T-helper 1 cell treated with Interleukin-12 subunit alpha and Interleukin-12 subunit beta and Interleukin-4 antibody, amounts not matched to agents 30 ng/mL and 1 ng/mL, for 36 hours (primary cell): ENCODE data around the gene EFHB. TPM values are rescaled to one million over a fixed set of nuclear protein-coding genes. Genes with fewer than 3 reads are reported as not detected.
"Not testable (repeated sequence)": the region's sequence is repeated elsewhere in the genome, so short reads cannot be mapped to it uniquely, and the experiment has no call there.

Experiments used
- intact Hi-C: fragments of 100-400 bp; cut with micrococcal nuclease; formaldehyde crosslinking; loops from one replicate; pipeline ENCODE4 v1.15.1; 2024
- total RNA-seq: library from RNA; stranded (reverse); gene quantifications from 2 replicates; pipeline ENCODE4 v1.2.3, GENCODE V29; 2022

EFHB gene
- total RNA-seq, 1 donor from 2014 or later: 0.37 TPM

- intact Hi-C loops: loop anchor here (1.0 to 5.0 kb wide), 2 partner anchors 15 to 256 kb away; partner anchors contain the start of gene SGO1
Measured at GRCh38 chr3:19931767-19932188, 2.2 kb downstream of the EFHB start.

- intact Hi-C loops: loop anchor here (1.0 to 5.0 kb wide), 2 partner anchors 15 to 256 kb away; partner anchors contain the start of gene SGO1
Measured at GRCh38 chr3:19931180-19931692, 2.8 kb downstream of the EFHB start.

GRCh38 chr3:19920401-19921080 lies 13.5 kb downstream of the EFHB start:
- intact Hi-C loops: no loop called here

- intact Hi-C loops: no loop called here
Measured at GRCh38 chr3:19917167-19917566, 16.9 kb downstream of the EFHB start.

- intact Hi-C loops: no loop called here
Measured at GRCh38 chr3:19911452-19911851, 22.6 kb downstream of the EFHB start.

- intact Hi-C loops: no loop called here
Measured at GRCh38 chr3:19907523-19907922, 26.5 kb downstream of the EFHB start.

GRCh38 chr3:19903649-19904048 lies 30.4 kb downstream of the EFHB start:
- intact Hi-C loops: no loop called here

- intact Hi-C loops: no loop called here
Measured at GRCh38 chr3:19901918-19902317, 32.1 kb downstream of the EFHB start.

- intact Hi-C loops: no loop called here
Measured at GRCh38 chr3:19901337-19901736, 32.7 kb downstream of the EFHB start.

GRCh38 chr3:19899833-19900232 lies 34.2 kb downstream of the EFHB start:
- intact Hi-C loops: not testable (repeated sequence)

GRCh38 chr3:19899264-19899663 lies 34.8 kb downstream of the EFHB start:
- intact Hi-C loops: no loop called here

- intact Hi-C loops: no loop called here
Measured at GRCh38 chr3:19898721-19899120, 35.3 kb downstream of the EFHB start.

GRCh38 chr3:19891740-19892139 lies 42.3 kb downstream of the EFHB start:
- intact Hi-C loops: no loop called here

- intact Hi-C loops: loop anchor here (5.0 to 10.0 kb wide), 2 partner anchors 279 to 596 kb away; no protein-coding TSS in a partner anchor
Measured at GRCh38 chr3:19888428-19889152, 45.4 kb downstream of the EFHB start.

- intact Hi-C loops: loop anchor here (5.0 to 10.0 kb wide), 2 partner anchors 280 to 598 kb away; no protein-coding TSS in a partner anchor
Measured at GRCh38 chr3:19887122-19887521, 46.9 kb downstream of the EFHB start.

- intact Hi-C loops: loop anchor here (5.0 to 10.0 kb wide), 2 partner anchors 281 to 598 kb away; no protein-coding TSS in a partner anchor
Measured at GRCh38 chr3:19886404-19886803, 47.6 kb downstream of the EFHB start.

- intact Hi-C loops: loop anchor here (1.0 to 10.0 kb wide), 5 partner anchors 62 to 599 kb away; partner anchors contain the start of genes RAB5A and SGO1
Measured at GRCh38 chr3:19885468-19885867, 48.5 kb downstream of the EFHB start.

- intact Hi-C loops: loop anchor here (10.0 kb wide), 1 partner anchor 603 kb away; no protein-coding TSS in a partner anchor
Measured at GRCh38 chr3:19881852-19882251, 52.2 kb downstream of the EFHB start.

GRCh38 chr3:19881036-19881435 lies 53.0 kb downstream of the EFHB start:
- intact Hi-C loops: loop anchor here (10.0 kb wide), 1 partner anchor 604 kb away; no protein-coding TSS in a partner anchor

GRCh38 chr3:19877656-19878055 lies 56.4 kb downstream of the EFHB start:
- intact Hi-C loops: no loop called here

- intact Hi-C loops: loop anchor here (1.0 kb wide), 3 partner anchors 518 to 821 kb away; no protein-coding TSS in a partner anchor
Measured at GRCh38 chr3:19866751-19867347, 67.2 kb downstream of the EFHB start.
